IPS DF 6.9 (cell line): ENCODE results near the gene CCDC167.

ENCODE experiments used
- DNase-seq: peaks from one replicate; pipeline ENCODE4 v3.0.0-alpha.2; 2013; ENCODE audit warnings: low read depth, low spot score
- H3K27ac ChIP-seq: one replicate; pipeline ENCODE4 v1.5.1; 2013; ENCODE audit warnings: low read length, control low read depth
- H3K27me3 ChIP-seq: 2 replicates; pipeline ENCODE4 v1.6.1; 2013; ENCODE audit warnings: mild to moderate bottlenecking, low read length; ENCODE audit not compliant: control insufficient read depth, insufficient read depth
- H3K36me3 ChIP-seq: 2 replicates; pipeline ENCODE4 v1.6.1; 2013; ENCODE audit warnings: low read length; ENCODE audit not compliant: control insufficient read depth, insufficient read depth
- H3K4me1 ChIP-seq: 2 replicates; pipeline ENCODE4 v1.6.1; 2013; ENCODE audit warnings: low read length; ENCODE audit not compliant: control insufficient read depth, insufficient read depth
- H3K4me3 ChIP-seq: 2 replicates; pipeline ENCODE4 v1.5.1; 2013; ENCODE audit warnings: mild to moderate bottlenecking, low read length
- H3K9me3 ChIP-seq: 2 replicates; pipeline ENCODE4 v1.6.1; 2013; ENCODE audit warnings: low read length, inconsistent platforms; ENCODE audit not compliant: control insufficient read depth, insufficient read depth
- WGBS: extraction: QIAGEN DNeasy Blood & Tissue Kit; methylation state at CpG from one replicate; pipeline ENCODE4 v1.1.7; 2013; ENCODE audit warnings: mixed read lengths, missing lambda C conversion rate; ENCODE audit not compliant: insufficient read length, insufficient coverage; 5-methylcytosine and 5-hydroxymethylcytosine counted together

Gene CCDC167

GRCh38 chr6:37518116-37518515, 18.4 kb upstream of the CCDC167 start:
- no peaks in the 10 kb centered on the region for H3K9me3 ChIP-seq
- H3K4me1 ChIP-seq: peaks cover 12% of the 10 kb centered on the region
- no CpG with 5 or more reads among the region's 6 CpGs for WGBS
- H3K4me3 ChIP-seq: no peak overlapping the region
- H3K36me3 ChIP-seq: no peaks in the 10 kb centered on the region
- no peak for DNase-seq
- no peaks in the 10 kb centered on the region; the same call in 1 of the 2 replicates for H3K27me3 ChIP-seq
- H3K27ac ChIP-seq: no peak overlapping the region

DNA sequence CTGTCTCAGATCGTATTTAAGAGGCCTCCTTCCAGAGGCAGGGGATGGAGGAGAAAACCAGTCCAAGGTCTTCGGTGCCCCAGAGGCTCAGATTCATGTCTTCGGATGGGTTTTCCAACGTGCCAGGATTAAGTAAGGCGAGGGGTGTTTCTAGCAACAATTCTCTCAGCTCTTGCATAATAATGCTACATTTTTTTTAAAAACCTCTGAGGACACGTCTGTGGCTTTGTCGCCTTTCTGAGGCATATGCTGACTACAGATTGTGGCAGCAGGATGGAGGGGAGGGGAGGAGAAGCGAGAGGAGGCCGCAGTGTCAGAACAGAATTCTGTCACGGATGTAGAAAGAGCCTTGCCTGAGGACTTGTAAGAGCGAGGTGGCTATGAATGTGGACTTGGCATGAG, 17.7 kb upstream of the CCDC167 start:
- no peak for DNase-seq
- Histone ChIP-seq H3K9me3 (no peaks in the 10 kb centered on the region), H3K36me3 (no peaks in the 10 kb centered on the region), H3K4me3 (no peak overlapping the region), H3K27ac (no peak overlapping the region), H3K27me3 (no peaks in the 10 kb centered on the region; the same call in 1 of the 2 replicates), H3K4me1 (peaks cover 14% of the 10 kb centered on the region)
- no CpG with 5 or more reads among the region's 11 CpGs for WGBS

GRCh38 chr6:37516920-37517405, 17.3 kb upstream of the CCDC167 start:
- H3K4me3 ChIP-seq: no peak overlapping the region
- H3K4me1 ChIP-seq: peaks cover 15% of the 10 kb centered on the region
- H3K36me3 ChIP-seq: no peaks in the 10 kb centered on the region
- no peak overlapping the region for H3K27ac ChIP-seq
- DNase-seq: no peak
- H3K27me3 ChIP-seq: no peaks in the 10 kb centered on the region; the same call in 1 of the 2 replicates
- no CpG with 5 or more reads among the region's 16 CpGs for WGBS
- H3K9me3 ChIP-seq: no peaks in the 10 kb centered on the region

- no peak for DNase-seq
- no peaks in the 10 kb centered on the region for H3K9me3 ChIP-seq
- no CpG with 5 or more reads among the region's 18 CpGs for WGBS
- no peak overlapping the region for H3K4me3 ChIP-seq
- H3K4me1 ChIP-seq: peaks cover 17% of the 10 kb centered on the region
- no peaks in the 10 kb centered on the region for H3K36me3 ChIP-seq
- peaks cover 5% of the 10 kb centered on the region; the same call in 1 of the 2 replicates for H3K27me3 ChIP-seq
- H3K27ac ChIP-seq: no peak overlapping the region
Measured at GRCh38 chr6:37516076-37516919, 16.6 kb upstream of the CCDC167 start.

- DNase-seq: no peak
- Histone ChIP-seq H3K4me1 (peaks cover 17% of the 10 kb centered on the region), H3K4me3 (no peak overlapping the region), H3K27ac (no peak overlapping the region), H3K27me3 (peaks cover 5% of the 10 kb centered on the region; the same call in 1 of the 2 replicates), H3K9me3 (no peaks in the 10 kb centered on the region), H3K36me3 (no peaks in the 10 kb centered on the region)
- no CpG with 5 or more reads among the region's 9 CpGs for WGBS
Measured at GRCh38 chr6:37515712-37516075, 16.0 kb upstream of the CCDC167 start.

- no peak for DNase-seq
- Histone ChIP-seq H3K4me3 (no peak overlapping the region), H3K9me3 (no peaks in the 10 kb centered on the region), H3K36me3 (no peaks in the 10 kb centered on the region), H3K4me1 (peaks cover 17% of the 10 kb centered on the region), H3K27ac (no peak overlapping the region), H3K27me3 (peaks cover 5% of the 10 kb centered on the region; the same call in 1 of the 2 replicates)
- no CpG with 5 or more reads among the region's 7 CpGs for WGBS
Measured at GRCh38 chr6:37514837-37515236, 15.1 kb upstream of the CCDC167 start.

GRCh38 chr6:37514321-37514771, 14.7 kb upstream of the CCDC167 start:
- DNase-seq: no peak
- Histone ChIP-seq H3K4me3 (no peak overlapping the region), H3K36me3 (no peaks in the 10 kb centered on the region), H3K27me3 (peaks cover 5% of the 10 kb centered on the region; the same call in 1 of the 2 replicates), H3K4me1 (peaks cover 17% of the 10 kb centered on the region), H3K9me3 (no peaks in the 10 kb centered on the region), H3K27ac (no peak overlapping the region)
- no CpG with 5 or more reads among the region's 5 CpGs for WGBS

- H3K9me3 ChIP-seq: no peaks in the 10 kb centered on the region
- H3K27me3 ChIP-seq: peaks cover 5% of the 10 kb centered on the region; the same call in 1 of the 2 replicates
- no peak overlapping the region for H3K27ac ChIP-seq
- H3K36me3 ChIP-seq: no peaks in the 10 kb centered on the region
- H3K4me3 ChIP-seq: no peak overlapping the region
- no peak for DNase-seq
- WGBS: no CpG with 5 or more reads among the region's 10 CpGs
- H3K4me1 ChIP-seq: peaks cover 17% of the 10 kb centered on the region
Measured at GRCh38 chr6:37513576-37513975, 13.9 kb upstream of the CCDC167 start.

DNA sequence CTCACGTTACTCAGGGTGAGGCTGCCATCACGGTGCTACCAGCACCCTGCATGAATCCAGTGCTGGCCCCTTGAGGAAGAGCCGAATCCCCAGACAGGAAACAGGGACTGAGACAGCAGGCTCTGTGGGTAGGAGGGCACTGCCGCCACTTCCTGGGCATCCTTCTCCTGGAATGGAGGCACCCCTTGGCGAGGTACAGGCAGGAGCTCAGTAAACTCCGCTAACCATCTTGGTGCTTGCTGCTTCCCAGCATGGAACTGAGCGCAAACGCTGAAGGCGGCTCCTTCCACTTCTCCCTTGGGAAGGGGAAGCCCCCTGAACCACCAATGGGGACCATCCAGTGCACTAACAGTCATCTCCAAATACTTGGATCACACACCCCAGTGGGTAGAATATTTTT, 13.5 kb upstream of the CCDC167 start:
- Histone ChIP-seq H3K4me3 (no peak overlapping the region), H3K27ac (no peak overlapping the region), H3K27me3 (peaks cover 5% of the 10 kb centered on the region; the same call in 1 of the 2 replicates), H3K4me1 (peaks cover 17% of the 10 kb centered on the region), H3K9me3 (no peaks in the 10 kb centered on the region), H3K36me3 (no peaks in the 10 kb centered on the region)
- WGBS: no CpG with 5 or more reads among the region's 9 CpGs
- no peak for DNase-seq

- H3K36me3 ChIP-seq: no peaks in the 10 kb centered on the region
- no peak overlapping the region for H3K27ac ChIP-seq
- H3K9me3 ChIP-seq: no peaks in the 10 kb centered on the region
- H3K27me3 ChIP-seq: peaks cover 5% of the 10 kb centered on the region; the same call in 1 of the 2 replicates
- H3K4me3 ChIP-seq: no peak overlapping the region
- no CpG with 5 or more reads among the region's 12 CpGs for WGBS
- H3K4me1 ChIP-seq: peaks cover 17% of the 10 kb centered on the region
- DNase-seq: no peak
Measured at GRCh38 chr6:37512400-37513011, 12.8 kb upstream of the CCDC167 start.
